GM21717 (cell line): ENCODE data around the gene OR10H1.
"Not testable (repeated sequence)": the region's sequence is repeated elsewhere in the genome, so short reads cannot be mapped to it uniquely, and the experiment has no call there.

Source experiments
- ATAC-seq: cut with Tn5 transposase; IDR thresholded peaks from one replicate; pipeline ENCODE4 v1.9.1; 2021; ENCODE audit warnings: mild to moderate bottlenecking, moderate library complexity; ENCODE audit not compliant: unreplicated experiment

The OR10H1 gene

GRCh38 chr19:15815306-15815705 is at the start of gene OR10H1:
TSS of gene OR10H1 (minus strand) at chr19:15815664. CDS start at chr19:15808037, 7,627 bp downstream.
- ATAC-seq = no peak

- no peak for ATAC-seq
Measured at GRCh38 chr19:15864824-15865223, 49.4 kb upstream of the OR10H1 start.

DNA sequence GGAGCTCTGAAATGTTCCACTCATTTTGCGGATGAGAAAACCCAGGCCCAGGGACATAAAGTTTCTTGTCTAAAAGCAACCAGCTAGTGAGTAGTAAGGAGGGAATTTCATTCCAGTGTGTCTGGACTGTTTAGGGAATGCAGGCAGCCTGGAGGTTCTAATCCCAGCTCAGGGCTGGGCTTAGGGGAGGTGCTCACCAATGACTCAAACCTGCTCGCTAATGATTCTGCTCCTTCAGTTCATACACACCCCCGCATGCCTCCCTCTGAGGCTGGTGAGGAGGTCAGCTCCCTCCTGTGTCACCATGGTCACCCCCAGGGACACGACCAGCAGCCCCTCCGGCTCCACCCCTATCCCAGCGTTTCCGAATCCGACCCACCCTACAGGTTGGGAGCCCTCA is 47.8 kb upstream of the OR10H1 start:
- no peak for ATAC-seq

DNA sequence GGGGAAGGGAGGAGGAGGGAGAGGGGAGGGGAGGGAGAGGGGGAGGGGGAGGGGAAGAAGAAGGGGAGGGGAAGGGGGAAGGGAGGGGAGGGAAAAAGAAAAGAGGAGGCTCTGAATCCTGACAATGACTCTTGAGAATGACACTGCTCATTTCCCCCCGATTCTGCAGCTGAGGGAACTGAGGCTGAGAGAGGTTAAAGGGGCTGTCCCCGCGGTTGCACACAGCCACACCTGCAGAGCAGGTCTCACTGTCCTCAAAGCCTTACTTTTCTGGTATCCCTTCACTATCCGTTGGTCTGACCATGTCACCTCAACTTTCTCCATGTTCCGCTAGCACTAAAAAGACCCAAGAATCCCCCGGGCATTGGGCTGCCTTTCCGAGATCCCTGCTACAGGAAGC is 47.0 kb upstream of the OR10H1 start:
- ATAC-seq = no peak

DNA sequence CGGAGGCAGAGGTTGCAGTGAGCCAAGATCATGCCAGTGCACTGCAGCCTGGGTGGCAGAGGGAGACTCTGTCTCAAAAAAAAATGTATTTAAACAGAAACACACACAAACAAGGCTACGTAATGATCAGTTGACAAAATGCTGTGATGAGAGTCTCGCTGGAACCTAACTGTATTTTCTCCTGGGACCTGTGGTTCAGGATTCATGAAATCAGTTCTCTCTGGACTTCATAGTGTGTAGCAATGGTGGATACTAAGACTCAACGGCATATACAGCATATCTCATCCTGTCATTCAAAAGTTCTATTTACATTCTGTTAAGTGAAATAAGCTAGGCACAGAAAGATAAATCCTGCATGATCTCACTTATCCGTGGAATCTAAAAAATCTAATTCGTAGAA is 45.1 kb upstream of the OR10H1 start:
- no peak for ATAC-seq

- ATAC-seq = no peak
Measured at GRCh38 chr19:15859187-15859586, 43.7 kb upstream of the OR10H1 start.

DNA sequence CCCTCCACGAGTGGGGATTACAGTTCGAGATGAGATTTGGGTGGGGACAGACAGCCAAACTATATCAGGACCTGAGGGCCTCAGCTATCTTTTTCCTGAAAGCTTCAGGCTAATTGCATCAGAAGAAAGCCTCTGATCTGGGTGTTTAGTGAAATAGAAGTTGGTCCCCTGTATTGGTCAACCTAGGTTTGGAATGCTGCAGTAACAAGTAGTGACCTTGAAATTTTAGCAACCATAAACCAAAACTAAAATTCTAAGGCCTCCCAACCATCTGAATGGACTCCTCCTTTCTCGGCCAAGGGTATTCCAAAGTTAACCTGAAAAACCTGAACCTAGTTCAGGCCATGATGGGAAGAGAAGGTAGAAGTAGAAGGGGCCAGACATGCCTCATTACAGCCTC is 34.9 kb upstream of the OR10H1 start:
- no peak for ATAC-seq

- ATAC-seq = no peak
Measured at GRCh38 chr19:15846923-15847322, 31.5 kb upstream of the OR10H1 start.

DNA sequence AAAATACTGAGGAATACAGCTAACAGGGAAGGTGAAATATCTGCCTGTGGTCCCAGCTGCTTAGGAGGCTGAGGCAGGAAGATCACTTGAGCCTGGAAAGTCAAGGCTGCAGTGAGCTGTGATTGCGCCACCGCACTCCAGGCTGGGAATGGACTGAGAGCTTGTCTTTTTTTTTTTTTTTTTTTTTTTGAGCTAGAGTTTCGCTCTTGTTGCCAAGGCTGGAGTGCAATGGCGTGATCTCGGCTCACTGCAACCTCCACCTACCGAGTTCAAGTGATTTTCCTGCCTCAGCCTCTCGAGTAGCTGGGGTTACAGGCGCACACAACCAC is 28.4 kb upstream of the OR10H1 start:
- not testable (repeated sequence) for ATAC-seq

- ATAC-seq = no peak
Measured at GRCh38 chr19:15843203-15843893, 27.9 kb upstream of the OR10H1 start.

- ATAC-seq = no peak
Measured at GRCh38 chr19:15841875-15842569, 26.6 kb upstream of the OR10H1 start.

DNA sequence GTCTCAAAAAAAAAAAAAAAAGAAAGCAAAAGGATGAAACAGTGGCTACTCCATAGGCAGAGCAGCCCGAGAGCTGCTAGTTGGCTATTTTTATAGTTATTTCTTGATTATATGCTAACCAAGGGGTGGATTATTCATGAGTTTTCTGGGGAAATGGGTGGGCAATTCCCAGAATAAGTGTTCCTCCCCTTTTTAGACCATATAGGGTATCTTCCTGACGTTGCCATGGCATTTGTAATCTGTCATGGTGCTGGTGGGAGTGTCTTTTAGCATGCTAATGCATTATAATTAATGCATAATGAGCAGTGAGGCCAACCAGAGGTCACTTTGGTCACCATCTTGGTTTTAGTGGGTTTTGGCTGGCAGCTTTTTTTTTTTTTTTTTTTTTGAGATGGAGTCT is 25.4 kb upstream of the OR10H1 start:
- ATAC-seq = no peak

GRCh38 chr19:15839888-15840287 is 24.4 kb upstream of the OR10H1 start:
- ATAC-seq = not testable (repeated sequence)

- ATAC-seq = no peak
Measured at GRCh38 chr19:15838351-15838750, 22.9 kb upstream of the OR10H1 start.

DNA sequence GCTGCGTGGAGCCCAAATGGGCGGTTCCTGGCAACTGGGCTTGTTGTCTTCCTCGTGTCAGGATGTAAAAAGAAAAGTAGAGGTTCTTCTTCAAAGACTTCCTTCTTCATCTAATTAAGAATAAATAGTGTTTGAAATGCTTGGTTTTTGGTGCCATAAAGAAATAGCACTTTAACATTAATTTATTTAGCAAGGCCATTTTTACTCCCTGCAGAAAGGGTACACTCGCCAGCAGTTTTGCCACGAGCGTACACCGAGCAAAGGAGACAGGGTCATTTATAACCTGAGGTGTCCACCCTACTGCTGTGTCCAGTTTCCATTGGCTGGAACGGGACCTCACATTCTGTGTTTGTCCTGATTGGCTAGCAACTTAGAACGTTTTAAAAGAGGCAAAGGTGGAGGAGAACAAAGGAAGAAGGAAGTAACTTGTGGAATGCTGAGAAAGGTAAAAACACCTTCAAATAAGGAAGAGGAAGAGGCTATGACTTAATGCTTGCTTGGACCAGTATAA is 21.8 kb upstream of the OR10H1 start:
- no peak for ATAC-seq

DNA sequence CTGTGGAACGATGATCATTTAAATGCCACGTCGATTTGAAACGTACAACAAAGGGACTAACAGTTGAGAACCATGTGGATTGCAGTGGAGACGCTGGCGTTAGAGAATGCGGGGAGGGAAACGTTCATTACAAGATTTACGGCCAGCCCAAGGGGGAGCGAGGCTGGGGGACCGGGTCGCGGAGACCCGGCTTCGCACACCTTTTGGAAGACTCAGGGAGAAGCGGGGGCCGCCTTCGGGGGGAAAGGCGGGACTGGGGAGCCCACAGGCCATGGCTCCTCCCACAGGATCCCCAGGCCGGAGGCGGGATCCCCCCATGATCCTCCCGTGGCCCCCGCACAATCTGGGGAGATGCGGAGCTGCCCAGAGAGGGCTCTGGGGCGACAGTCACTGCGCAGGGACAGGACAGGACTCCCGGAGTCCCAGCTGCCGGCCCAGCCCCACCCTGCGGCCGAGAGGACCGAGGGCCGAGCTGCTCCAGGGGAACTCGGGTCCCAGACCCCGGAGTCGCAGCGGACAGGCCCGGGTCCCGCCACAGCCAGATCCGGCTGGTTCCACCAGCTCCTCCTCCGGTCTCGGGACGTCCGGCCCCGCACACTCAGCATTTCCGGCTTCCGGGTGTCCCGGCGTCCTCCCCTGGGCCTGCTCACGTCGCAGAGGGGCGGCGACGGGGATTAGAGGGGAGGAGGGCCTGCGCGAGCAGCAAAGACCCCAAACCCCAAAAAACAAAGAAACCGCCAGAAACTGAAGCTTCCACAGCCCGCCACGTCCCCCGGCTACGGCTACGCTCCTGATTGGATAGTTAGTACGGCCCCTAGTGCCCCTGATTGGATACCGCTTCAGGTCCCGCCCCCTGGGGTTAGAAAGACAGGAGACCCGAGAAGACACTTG is 21.1 kb upstream of the OR10H1 start:
- peak; percentile 92 for ATAC-seq

DNA sequence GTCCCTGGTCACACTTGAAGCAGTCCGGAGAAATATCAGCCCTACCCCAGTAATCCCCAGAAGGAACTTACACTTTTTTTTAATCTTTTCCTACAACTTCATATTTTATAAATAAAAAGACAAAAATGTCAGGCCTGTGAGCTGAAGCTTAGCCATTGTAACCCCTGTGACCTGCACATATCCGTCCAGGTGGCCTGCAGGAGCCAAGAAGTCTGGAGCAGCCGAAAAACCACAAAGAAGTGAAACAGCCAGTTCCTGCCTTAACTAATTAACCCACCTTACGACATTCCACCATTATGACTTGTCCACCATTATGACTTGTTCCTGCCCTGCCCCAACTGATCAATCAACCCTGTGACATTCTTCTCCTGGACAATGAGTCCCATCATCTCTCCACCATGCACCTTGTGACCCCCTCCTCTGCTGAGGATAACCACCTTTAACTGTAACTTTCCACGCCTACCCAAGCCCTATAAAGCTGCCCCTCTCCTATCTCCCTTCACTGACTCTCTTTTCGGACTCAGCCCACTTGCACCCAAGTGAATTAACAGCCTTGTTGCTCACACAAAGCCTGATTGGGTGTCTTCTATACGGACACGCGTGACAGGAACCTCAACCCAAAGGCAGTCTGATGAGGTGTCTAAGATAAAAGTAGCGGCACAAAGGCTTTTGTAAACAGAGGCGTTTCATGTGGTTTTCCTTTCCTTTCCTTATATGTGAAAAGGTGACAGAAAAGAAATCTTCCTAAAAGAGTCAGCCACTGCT is 20.3 kb upstream of the OR10H1 start:
- not testable (repeated sequence) for ATAC-seq

DNA sequence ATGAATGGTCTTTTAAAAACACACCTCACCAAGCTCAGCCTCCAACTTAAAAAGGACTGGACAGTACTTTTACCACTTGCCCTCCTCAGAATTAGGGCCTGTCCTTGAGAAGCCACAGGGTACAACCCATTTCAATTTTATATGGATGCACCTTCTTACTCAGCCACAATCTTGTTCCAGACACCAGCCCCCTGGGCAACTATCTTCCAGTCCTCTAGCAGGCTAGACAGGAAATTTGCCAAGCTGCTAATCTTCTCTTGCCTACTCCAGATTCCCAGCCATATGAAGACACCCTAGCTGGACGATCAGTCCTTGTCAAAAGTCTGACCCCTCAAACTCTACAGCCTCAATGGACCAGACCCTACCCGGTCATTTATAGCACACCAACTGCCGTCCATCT is 18.8 kb upstream of the OR10H1 start:
- ATAC-seq = not testable (repeated sequence)

DNA sequence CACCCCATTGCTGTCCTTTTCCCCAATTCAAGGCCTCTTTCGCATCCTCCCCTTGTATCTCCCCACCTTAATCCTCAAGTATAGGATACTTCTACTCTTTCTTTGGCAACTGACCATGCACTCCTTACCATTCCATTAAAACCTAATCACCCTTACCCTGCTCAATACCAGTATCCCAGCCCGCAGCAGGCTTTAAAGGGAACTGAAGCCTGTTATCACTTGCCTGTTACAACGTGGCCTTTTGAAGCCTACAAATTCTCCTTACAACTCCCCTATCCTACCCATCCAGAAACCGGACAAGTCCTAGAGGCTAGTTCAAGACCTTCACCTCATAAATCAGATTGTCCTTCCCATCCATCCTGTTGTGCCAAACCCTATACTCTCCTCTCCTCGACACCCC is 16.2 kb upstream of the OR10H1 start:
- no peak for ATAC-seq

DNA sequence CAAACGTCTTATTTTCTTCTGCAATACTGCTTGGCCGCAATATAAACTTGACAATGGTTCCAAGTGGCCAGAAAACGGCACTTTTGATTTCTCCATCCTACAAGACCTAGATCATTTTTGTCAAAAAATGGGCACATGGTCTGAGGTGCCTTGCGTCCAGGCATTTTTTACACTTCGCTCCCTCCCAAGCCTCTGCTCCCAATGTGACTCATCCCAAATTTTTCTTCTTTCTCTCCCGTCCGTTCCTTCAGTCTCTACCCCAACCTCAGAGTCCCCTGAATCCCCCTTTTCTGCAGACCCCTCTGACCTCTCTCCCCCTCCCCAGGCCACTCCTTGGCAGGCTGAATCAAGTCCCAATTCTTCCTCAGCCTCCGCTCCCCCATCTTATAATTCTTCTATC is 14.3 kb upstream of the OR10H1 start:
- ATAC-seq = no peak

GRCh38 chr19:15829306-15829698 is 13.8 kb upstream of the OR10H1 start:
- ATAC-seq = no peak
